Adrenal gland (tissue), 5 donors: ENCODE results near the gene CBX4.

Experiments
- CTCF ChIP-seq, 6 experiments: fragments of 450-650 bp in 4 of 6; fragments of 200-600 bp in 2 of 6; sonication (generic) in 1 of 6; IDR thresholded peaks; 1 replicate in 5 of 6; 2 replicates in 1 of 6; pipeline versions ENCODE4 v1.5.1 to v1.8.0; 2016 to 2021; ENCODE audit warnings: antibody characterized with exemption in 6 of 6, mild to moderate bottlenecking in 2 of 6, moderate library complexity in 1 of 6
- POLR2A ChIP-seq, 2 donors: fragments of 450-650 bp; IDR thresholded peaks; one replicate each; pipeline ENCODE4 v1.6.1; 2017; ENCODE audit warnings: antibody characterized with exemption in 2 of 2, mild to moderate bottlenecking in 2 of 2, moderate library complexity in 1 of 2
- donor health status: DM: no; HTN: no; CAD: no.

GRCh38 chr17:79796763-79797491 lies 42.3 kb downstream of the CBX4 start, which contains the start of gene CBX8:
- peak in 1 of 6 experiments; percentile 25 for TF ChIP-seq CTCF (IDR thresholded peaks at IDR 0.05)
- TF ChIP-seq POLR2A (IDR thresholded peaks at IDR 0.05): no peak
